ENCODE data around the gene MGAT5.

Gene MGAT5

DNA sequence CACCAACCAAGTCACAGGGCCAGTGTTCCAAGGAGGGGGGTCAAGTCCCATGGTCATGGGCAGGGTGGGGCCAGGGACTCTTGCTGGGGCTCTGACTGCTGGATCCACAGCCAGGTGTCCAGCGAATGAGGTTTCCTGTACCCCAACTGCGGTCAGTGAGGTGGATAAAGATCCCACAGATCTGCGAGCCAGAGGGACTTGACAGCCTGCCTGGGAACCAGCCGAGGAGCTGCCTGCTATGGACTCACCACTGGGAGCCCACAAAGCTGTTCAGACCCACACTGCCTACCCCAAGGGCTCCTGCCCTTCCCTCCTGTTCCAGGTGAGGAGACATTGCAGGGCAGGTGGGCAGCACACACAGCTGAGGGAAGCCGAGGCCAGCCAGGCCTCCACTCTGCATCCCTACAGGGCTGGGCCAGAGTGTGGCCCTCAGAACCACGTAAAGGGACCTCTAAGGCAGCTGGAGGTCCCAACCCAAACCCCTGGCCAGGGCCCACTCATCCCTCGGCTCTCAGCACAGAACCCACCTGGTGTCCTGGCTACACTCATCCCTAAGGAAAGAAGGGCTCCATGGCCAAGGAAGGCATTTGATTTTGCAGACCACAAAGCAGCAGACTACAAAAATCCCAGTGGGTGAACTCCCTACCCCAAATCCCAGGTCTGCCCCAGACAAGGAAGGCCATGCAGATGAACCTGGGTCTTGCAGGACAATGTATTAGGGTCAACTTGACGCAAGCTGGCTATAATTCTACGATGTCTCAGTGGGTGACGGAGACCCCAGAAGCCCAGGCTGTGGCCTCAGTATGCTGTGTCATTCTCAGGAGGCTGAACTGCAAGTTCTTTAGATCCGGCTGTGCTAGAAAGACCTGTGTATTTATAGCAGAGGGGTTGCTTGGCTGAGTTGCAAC is 209.2 kb downstream of the MGAT5 start:
- Mint-ChIP-seq H3K27me3 (ENCODE audit: low read depth, poor library complexity) (peaks cover 8% of the 10 kb centered on the region), H3K9me3 (no peaks in the 10 kb centered on the region), H3K4me3 (no peak overlapping the region), H3K27ac (no peak overlapping the region), H3K36me3 (ENCODE audit: low read depth) (no peaks in the 10 kb centered on the region), H3K4me1 (peaks cover 51% of the 10 kb centered on the region)
- no peak for DNase-seq
- TF ChIP-seq, protein P1, sequence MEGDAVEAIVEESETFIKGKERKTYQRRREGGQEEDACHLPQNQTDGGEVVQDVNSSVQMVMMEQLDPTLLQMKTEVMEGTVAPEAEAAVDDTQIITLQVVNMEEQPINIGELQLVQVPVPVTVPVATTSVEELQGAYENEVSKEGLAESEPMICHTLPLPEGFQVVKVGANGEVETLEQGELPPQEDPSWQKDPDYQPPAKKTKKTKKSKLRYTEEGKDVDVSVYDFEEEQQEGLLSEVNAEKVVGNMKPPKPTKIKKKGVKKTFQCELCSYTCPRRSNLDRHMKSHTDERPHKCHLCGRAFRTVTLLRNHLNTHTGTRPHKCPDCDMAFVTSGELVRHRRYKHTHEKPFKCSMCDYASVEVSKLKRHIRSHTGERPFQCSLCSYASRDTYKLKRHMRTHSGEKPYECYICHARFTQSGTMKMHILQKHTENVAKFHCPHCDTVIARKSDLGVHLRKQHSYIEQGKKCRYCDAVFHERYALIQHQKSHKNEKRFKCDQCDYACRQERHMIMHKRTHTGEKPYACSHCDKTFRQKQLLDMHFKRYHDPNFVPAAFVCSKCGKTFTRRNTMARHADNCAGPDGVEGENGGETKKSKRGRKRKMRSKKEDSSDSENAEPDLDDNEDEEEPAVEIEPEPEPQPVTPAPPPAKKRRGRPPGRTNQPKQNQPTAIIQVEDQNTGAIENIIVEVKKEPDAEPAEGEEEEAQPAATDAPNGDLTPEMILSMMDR (IDR thresholded peaks at IDR 0.05) = no peak

DNA sequence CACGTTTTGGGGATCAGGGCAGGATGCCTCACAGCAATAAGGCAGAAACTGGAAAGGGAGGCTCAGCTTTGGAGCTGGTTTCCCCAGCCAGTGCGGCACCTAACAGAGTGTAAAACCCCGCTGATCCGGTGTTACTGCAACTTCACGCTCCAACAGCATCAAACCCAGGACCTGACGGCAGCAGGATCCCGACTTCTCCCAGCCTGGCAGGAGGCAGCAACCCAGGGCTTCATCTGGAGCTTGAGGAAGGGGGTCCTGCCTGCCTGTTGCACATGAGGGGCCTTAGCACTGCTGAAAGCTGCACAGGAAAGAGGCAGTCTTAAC is 209.8 kb downstream of the MGAT5 start:
- Mint-ChIP-seq H3K27ac (no peak overlapping the region), H3K9me3 (no peaks in the 10 kb centered on the region), H3K4me3 (no peak overlapping the region), H3K36me3 (ENCODE audit: low read depth) (no peaks in the 10 kb centered on the region), H3K27me3 (ENCODE audit: low read depth, poor library complexity) (peaks cover 8% of the 10 kb centered on the region), H3K4me1 (peaks cover 51% of the 10 kb centered on the region)
- no peak for DNase-seq
- TF ChIP-seq, protein P1 (IDR thresholded peaks at IDR 0.05) = no peak

DNA sequence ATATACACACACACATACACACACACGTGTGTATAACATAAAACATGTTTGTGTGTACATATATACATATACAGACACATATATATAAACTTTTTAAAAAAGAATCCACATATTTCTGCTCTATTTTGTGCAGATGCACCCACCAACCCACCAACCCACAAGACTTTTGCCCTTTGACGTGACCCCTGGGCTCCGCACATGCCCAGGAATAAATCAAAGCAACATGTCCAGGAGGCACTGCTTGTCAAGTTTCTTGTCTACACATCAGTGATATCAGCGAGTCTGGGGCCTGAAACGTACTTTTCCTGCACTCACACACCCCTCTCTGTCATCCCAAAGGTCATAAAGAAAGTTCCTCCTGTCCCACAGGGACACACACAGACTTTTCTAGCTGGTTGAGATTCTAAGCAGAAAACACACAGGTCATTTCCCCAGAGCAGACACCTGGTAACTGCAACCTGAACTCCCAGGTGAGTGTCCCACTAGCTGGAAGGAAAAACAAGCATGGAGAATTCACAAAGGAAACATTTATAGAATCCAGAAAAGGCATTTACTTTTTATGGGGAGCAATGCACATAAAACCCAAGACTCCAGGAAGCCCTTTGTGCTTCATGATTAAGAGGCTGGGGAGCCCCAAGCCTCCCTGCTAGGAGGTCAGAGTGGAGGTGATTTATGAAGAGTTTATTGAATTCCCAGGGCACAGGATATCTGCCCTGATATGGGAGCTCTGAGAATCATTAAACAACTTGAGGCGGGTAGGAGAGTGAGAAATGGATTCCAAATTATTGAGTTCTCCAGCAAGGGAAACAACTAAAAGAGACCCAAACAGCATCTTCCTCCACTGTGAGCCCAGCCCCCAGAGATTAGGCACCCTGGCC is 211.6 kb downstream of the MGAT5 start:
- DNase-seq = peak; percentile 31
- no peaks in the 10 kb centered on the region for H3K36me3 Mint-ChIP-seq (ENCODE audit: low read depth)
- peaks cover 8% of the 10 kb centered on the region for H3K27me3 Mint-ChIP-seq (ENCODE audit: low read depth, poor library complexity)
- peaks cover 48% of the 10 kb centered on the region for H3K4me1 Mint-ChIP-seq
- H3K27ac Mint-ChIP-seq = peak overlapping the region; percentile 87
- H3K9me3 Mint-ChIP-seq = no peaks in the 10 kb centered on the region
- TF ChIP-seq, protein P1 (IDR thresholded peaks at IDR 0.05) = no peak
- peak overlapping the region; percentile 20 for H3K4me3 Mint-ChIP-seq

DNA sequence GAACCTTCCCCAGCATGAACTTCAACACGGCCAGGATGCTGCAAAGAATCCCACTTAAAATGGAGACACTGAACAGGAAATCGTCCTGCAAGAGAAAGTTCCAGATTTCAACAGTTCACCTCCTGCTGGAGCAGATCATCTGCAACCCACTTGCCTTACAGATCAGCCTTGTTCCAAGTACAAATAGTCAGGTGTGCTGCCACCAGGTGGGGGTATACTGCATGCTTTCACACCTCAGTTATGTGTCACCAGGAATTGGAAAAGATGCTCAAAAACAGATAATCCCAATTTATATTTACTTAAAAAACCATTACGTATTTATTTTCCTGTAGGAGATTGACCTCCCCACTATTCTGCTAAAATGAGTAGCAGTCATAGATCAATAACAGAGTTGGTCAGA is 212.3 kb downstream of the MGAT5 start:
- TF ChIP-seq, protein P1 (IDR thresholded peaks at IDR 0.05) = peak; percentile 26
- DNase-seq = no peak
- Mint-ChIP-seq H3K27me3 (ENCODE audit: low read depth, poor library complexity) (peaks cover 8% of the 10 kb centered on the region), H3K4me3 (peak overlapping the region; percentile 20), H3K27ac (peak overlapping the region; percentile 71), H3K36me3 (ENCODE audit: low read depth) (no peaks in the 10 kb centered on the region), H3K9me3 (peaks cover 1% of the 10 kb centered on the region), H3K4me1 (peaks cover 41% of the 10 kb centered on the region)

DNA sequence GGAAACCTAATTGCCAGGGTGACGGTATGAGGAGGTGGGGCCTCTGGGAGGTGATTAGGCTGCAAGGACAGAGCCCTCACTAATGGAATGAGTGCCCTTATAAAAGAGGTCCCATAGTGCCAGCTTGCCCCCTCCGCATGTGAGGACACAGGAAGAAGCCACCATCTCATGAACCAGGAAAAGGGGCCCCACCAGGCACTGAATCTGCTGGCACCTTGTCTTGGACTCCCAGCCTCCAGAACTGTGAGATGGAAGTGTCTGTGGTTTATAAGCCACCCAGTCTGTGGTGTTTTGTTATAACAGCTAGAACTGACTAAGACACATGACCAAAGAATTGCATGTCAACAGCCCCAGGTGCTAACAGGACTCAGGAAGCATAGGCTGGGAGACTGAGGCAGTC is 214.3 kb downstream of the MGAT5 start:
- Mint-ChIP-seq H3K4me1 (peaks cover 25% of the 10 kb centered on the region), H3K27ac (no peak overlapping the region), H3K36me3 (ENCODE audit: low read depth) (peaks cover 11% of the 10 kb centered on the region), H3K9me3 (peaks cover 14% of the 10 kb centered on the region), H3K27me3 (ENCODE audit: low read depth, poor library complexity) (peaks cover 3% of the 10 kb centered on the region), H3K4me3 (no peak overlapping the region)
- TF ChIP-seq, protein P1 (IDR thresholded peaks at IDR 0.05) = no peak
- DNase-seq = no peak

Measured in nephron progenitor cell (in vitro differentiated cells).